GM12878 (cell line): ENCODE data around the gene PXT1. TPM values are rescaled to one million over a fixed set of nuclear protein-coding genes. Genes with fewer than 3 reads are reported as not detected.
A peak's percentile ranks its signal among the peaks of the same experiment; 100 is the strongest.

Source experiments
- ATAC-seq: fragments of 200-7000 bp; cut with Tn5 transposase; 3 replicates; pipeline ENCODE4 v1.9.1; 2020; ENCODE audit warnings: mild to moderate bottlenecking, moderate library complexity
- BruUV-seq: library from RNA; stranded (reverse); fragments of 400-500 nt; replicated peaks from 2 replicates; lab custom pipeline; 2021; lab: Mats Ljungman, UMichigan
- CTCF ChIA-PET: fragments of 300-600 bp; sonication (Branson Sonifier 250); formaldehyde crosslinking; extraction: SDS; loops from one replicate; lab custom pipeline; 2021; ENCODE audit warnings: inconsistent platforms; lab: Yijun Ruan, JAX
- POLR2A ChIA-PET: fragments of 350-600 bp; formaldehyde crosslinking; extraction: SDS; loops from one replicate; lab custom pipeline; 2021; ENCODE audit warnings: inconsistent platforms; lab: Charles Lee
- RAD21 ChIA-PET: fragments of 300-600 bp; sonication (Branson Sonifier 250); formaldehyde crosslinking; loops from one replicate; lab custom pipeline; 2023; ENCODE audit warnings: antibody characterized with exemption; ENCODE audit not compliant: unreplicated experiment; lab: Charles Lee
- SMC1A ChIA-PET: fragments of 300-600 bp; sonication (Branson Sonifier 250); formaldehyde crosslinking; loops from one replicate; lab custom pipeline; 2023; ENCODE audit not compliant: unreplicated experiment, uncharacterized antibody; lab: Charles Lee
- DNase-seq: peaks from one replicate; pipeline ENCODE4 v3.0.0-alpha.2; 2011; ENCODE audit warnings: low read depth, low spot score
- FAIRE-seq: peaks from 3 replicates; lab custom pipeline; 2011; peaks lifted over from hg19 to GRCh38; lab: Jason Lieb, UNC
- H2AFZ ChIP-seq: 2 replicates; pipeline ENCODE4 v1.6.0; 2011; ENCODE audit warnings: low read depth, low read length, control low read depth; ENCODE audit not compliant: control insufficient read depth
- H3K27ac ChIP-seq: 2 replicates; pipeline ENCODE4 v1.5.1; 2011; ENCODE audit warnings: control low read depth; ENCODE audit not compliant: control insufficient read depth, insufficient read depth
- H3K27me3 ChIP-seq, 2 experiments: replicated peaks in 1 of 2; 2 replicates each; pipeline versions ENCODE4 v1.6.0 to v1.6.1; 2011; ENCODE audit warnings: low read length in 1 of 2; ENCODE audit not compliant: control insufficient read depth in 2 of 2, insufficient read depth in 2 of 2
- H3K36me3 ChIP-seq, 2 experiments: 2 replicates each; pipeline ENCODE4 v1.5.1; 2011; ENCODE audit warnings: low read length in 1 of 2; ENCODE audit not compliant: control insufficient read depth in 2 of 2, insufficient read depth in 2 of 2
- H3K4me1 ChIP-seq: 2 replicates; pipeline ENCODE4 v1.6.1; 2011; ENCODE audit warnings: mild to moderate bottlenecking, low read length, moderate library complexity, mixed read lengths; ENCODE audit not compliant: control insufficient read depth, insufficient read depth
- H3K4me2 ChIP-seq: 2 replicates; pipeline ENCODE4 v1.6.0; 2011; ENCODE audit warnings: control low read depth; ENCODE audit not compliant: control insufficient read depth, insufficient read depth
- H3K4me3 ChIP-seq: fragments of 200-600 bp; sonication (generic); 2 replicates; pipeline ENCODE4 v1.5.1; 2016
- H3K79me2 ChIP-seq: 2 replicates; pipeline ENCODE4 v1.6.0; 2011; ENCODE audit warnings: low read length; ENCODE audit not compliant: control insufficient read depth, insufficient read depth
- H3K9ac ChIP-seq: 2 replicates; pipeline ENCODE4 v1.8.0; 2011; ENCODE audit warnings: low read length, control low read depth, mixed read lengths; ENCODE audit not compliant: control insufficient read depth, insufficient read depth
- H3K9me3 ChIP-seq: replicated peaks from 3 replicates; pipeline ENCODE4 v1.5.1; 2011; ENCODE audit warnings: mild to moderate bottlenecking, low read length; ENCODE audit not compliant: control insufficient read depth, insufficient read depth
- H4K20me1 ChIP-seq: 2 replicates; pipeline ENCODE4 v1.6.0; 2011; ENCODE audit not compliant: control insufficient read depth, insufficient read depth
- BACH1 ChIP-seq: fragments of 450-650 bp; IDR thresholded peaks from 2 replicates; pipeline ENCODE4 v1.6.1; 2017; ENCODE audit warnings: mild to moderate bottlenecking, borderline replicate concordance
- DPF2 ChIP-seq: fragments of 450-650 bp; IDR thresholded peaks from 2 replicates; pipeline ENCODE4 v1.6.1; 2017; ENCODE audit warnings: mild to moderate bottlenecking
- EP300 ChIP-seq, 2 experiments: fragments of 150-350 bp in 1 of 2; IDR thresholded peaks; 2 replicates each; pipeline ENCODE4 v1.6.1; 2011 to 2012; ENCODE audit warnings: low read depth in 2 of 2, low read length in 2 of 2, borderline replicate concordance in 1 of 2, improper control_type of control experiment in 1 of 2, inconsistent platforms in 1 of 2; ENCODE audit not compliant: control insufficient read depth in 1 of 2
- GATAD2B ChIP-seq: fragments of 450-650 bp; conservative IDR thresholded peaks from 2 replicates; pipeline ENCODE4 v1.6.1; 2017; ENCODE audit warnings: low read depth, mild to moderate bottlenecking, moderate library complexity
- IRF4 ChIP-seq: IDR thresholded peaks from 2 replicates; pipeline ENCODE4 v1.6.1; 2011; ENCODE audit warnings: low read depth, low read length
- KDM1A ChIP-seq: fragments of 200-600 bp; sonication (generic); IDR thresholded peaks from 2 replicates; pipeline ENCODE4 v1.6.1; 2016; ENCODE audit warnings: borderline replicate concordance
- MYC ChIP-seq: IDR thresholded peaks from 2 replicates; pipeline ENCODE4 v1.6.1; 2011; ENCODE audit warnings: mild to moderate bottlenecking, low read length, moderate library complexity, inconsistent platforms; ENCODE audit not compliant: insufficient read depth, insufficient replicate concordance, insufficient read length, severe bottlenecking
- RUNX3 ChIP-seq: IDR thresholded peaks from 2 replicates; pipeline ENCODE4 v1.6.1; 2012; ENCODE audit warnings: low read length, inconsistent platforms
- SUZ12 ChIP-seq: fragments of 200-600 bp; sonication (generic); IDR thresholded peaks from one replicate; pipeline ENCODE4 v1.6.1; 2018; ENCODE audit warnings: antibody characterized with exemption, mild to moderate bottlenecking; ENCODE audit not compliant: unreplicated experiment
- TAF1 ChIP-seq: IDR thresholded peaks from 2 replicates; pipeline ENCODE4 v1.6.1; 2011; ENCODE audit warnings: mild to moderate bottlenecking, low read depth, low read length, borderline replicate concordance
- TARDBP ChIP-seq: IDR thresholded peaks from 2 replicates; pipeline ENCODE4 v1.6.1; 2016; ENCODE audit warnings: borderline replicate concordance
- TCF3 ChIP-seq: IDR thresholded peaks from 2 replicates; pipeline ENCODE4 v1.6.1; 2012; ENCODE audit warnings: low read depth, mild to moderate bottlenecking, low read length, borderline replicate concordance; ENCODE audit not compliant: insufficient read depth
- TCF7 ChIP-seq: IDR thresholded peaks from 2 replicates; pipeline ENCODE4 v1.6.1; 2014; ENCODE audit warnings: antibody characterized with exemption, borderline replicate concordance
- WRNIP1 ChIP-seq: IDR thresholded peaks from 2 replicates; pipeline ENCODE4 v1.6.1; 2011; ENCODE audit warnings: low read depth, low read length, improper control_type of control experiment, borderline replicate concordance
- ZNF274 ChIP-seq: IDR thresholded peaks from one replicate; pipeline ENCODE4 v1.8.0; 2011; ENCODE audit not compliant: insufficient read length, insufficient read depth
- ZNF622 ChIP-seq: fragments of 450-650 bp; IDR thresholded peaks from 2 replicates; pipeline ENCODE4 v1.6.1; 2017; ENCODE audit warnings: mild to moderate bottlenecking, inconsistent platforms
- WGBS: methylation state at CpG from one replicate; pipeline ENCODE4 v1.1.6; 2016; ENCODE audit warnings: low lambda C conversion rate; ENCODE audit not compliant: insufficient replicate concordance, insufficient coverage; ENCODE audit errors: missing lambda C conversion rate; 5-methylcytosine and 5-hydroxymethylcytosine counted together
- in situ Hi-C: fragments of 300-500 bp; cut with MboI; formaldehyde crosslinking; loops from 9 replicates; pipeline ENCODE4 v1.14.3; 2018; ENCODE audit warnings: mixed read lengths
- intact Hi-C: fragments of 100-400 bp; cut with micrococcal nuclease; formaldehyde crosslinking; loops from one replicate; pipeline ENCODE4 v1.14.2; 2022; ENCODE audit not compliant: unreplicated experiment
- polyA plus RNA-seq, 11 experiments: library from polyadenylated mRNA; depleted of rRNA in 4 of 11; unstranded in 6 of 11; stranded (reverse) in 5 of 11; fragments of >200 nt; fragmentation: Nextera tagmentation in 4 of 11; fragmentation: Illumina TruSeq in 1 of 11; extraction: Ambion mirVana in 4 of 11; extraction: Trizol in 1 of 11; gene quantifications; 1 replicate in 1 of 11; 2 replicates in 10 of 11; pipeline versions ENCODE4 v1.2.1 to v1.2.3, GENCODE V29; 2011 to 2016; ENCODE audit warnings: inconsistent platforms in 2 of 11, missing spikeins in 2 of 11, low read depth in 1 of 11
- total RNA-seq, 4 experiments: library from RNA; depleted of rRNA in 3 of 4; stranded (reverse); fragments of >200 nt in 3 of 4; fragmentation: Illumina TruSeq in 1 of 4; extraction: Trizol in 1 of 4; gene quantifications; 2 replicates each; pipeline versions ENCODE4 v1.2.1 to v1.2.3, GENCODE V29; 2013 to 2021
- TF ChIP-seq, protein P1 (sequence below): fragments of 450-650 bp; conservative IDR thresholded peaks from 2 replicates; pipeline ENCODE4 v1.6.1; 2017; ENCODE audit warnings: mild to moderate bottlenecking, moderate library complexity
- TF ChIP-seq, protein P2 (sequence below): IDR thresholded peaks from 2 replicates; pipeline ENCODE4 v1.6.1; 2011; ENCODE audit warnings: mild to moderate bottlenecking, low read depth, low read length, moderate library complexity; ENCODE audit not compliant: insufficient replicate concordance
- TF ChIP-seq, protein P3 (sequence below): fragments of 150-350 bp; IDR thresholded peaks from 2 replicates; pipeline ENCODE4 v1.6.1; 2014; ENCODE audit warnings: mild to moderate bottlenecking, low read depth, low read length

The PXT1 gene
- total and polyA plus RNA-seq, 10 of the 15 experiments (the other 5 are each of a cell fraction or from before 2014, with no cell fraction given) = 0.27 to 2.9 (median 0.50) TPM

DNA sequence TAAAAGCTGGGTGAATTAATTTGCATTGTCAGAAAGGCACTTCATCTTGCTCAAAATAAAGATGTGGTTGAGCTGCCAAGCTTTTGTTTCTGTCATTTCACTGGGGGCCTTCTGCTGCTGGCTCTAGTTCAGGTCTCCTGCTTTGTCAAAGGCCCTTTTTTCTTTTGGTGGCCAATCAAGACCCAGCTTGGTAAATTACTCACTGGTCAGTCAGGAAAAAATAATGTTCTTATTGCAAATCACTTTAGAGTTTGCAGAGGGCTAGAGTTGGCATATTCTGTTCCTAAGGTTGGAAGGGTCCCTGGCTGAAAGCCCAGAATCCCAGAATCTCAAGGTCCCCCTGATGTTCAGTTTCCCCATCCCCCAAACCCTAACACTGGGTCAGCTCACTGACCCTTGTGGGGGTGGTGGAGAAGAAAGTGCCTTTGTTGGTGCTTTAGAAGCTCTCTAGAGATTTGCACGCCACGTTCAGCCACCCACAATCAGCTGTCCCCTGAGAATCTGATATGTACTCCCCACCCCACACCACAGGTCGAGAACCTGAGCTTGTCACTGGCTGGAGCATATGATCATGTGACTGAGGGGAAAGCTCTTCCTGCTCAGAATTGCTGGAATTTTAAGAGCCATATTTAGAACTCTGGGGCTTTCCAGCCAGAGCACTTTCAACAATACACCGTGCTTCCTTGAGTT, 84.3 kb downstream of the PXT1 start:
- Histone ChIP-seq H3K27me3 (no peaks in the 10 kb centered on the region), H3K36me3 (no peaks in the 10 kb centered on the region), H3K4me3 (no peak overlapping the region), H3K9ac (no peak overlapping the region), H3K4me2 (peak overlapping the region; percentile 36), H3K9me3 (no peaks in the 10 kb centered on the region), H3K79me2 (no peaks in the 10 kb centered on the region), H3K27ac (peak overlapping the region; percentile 40), H3K4me1 (peaks cover 26% of the 10 kb centered on the region), H4K20me1 (no peaks in the 10 kb centered on the region), H2AFZ (peak overlapping the region; percentile 86)
- no TSS peak for BruUV-seq
- intact Hi-C loops (loop anchor here (5.0 kb wide), 1 partner anchor 161 kb away; the partner anchor contains the start of gene BRPF3), in situ Hi-C loops (loop anchor here (5.0 kb wide), 1 partner anchor 236 kb away; no protein-coding TSS in a partner anchor)
- ATAC-seq (peak; percentile 73), FAIRE-seq (no peak), DNase-seq (peak; percentile 75)
- CTCF ChIA-PET = interaction anchor here (0.6 to 17.3 kb wide), 29 partner anchors 16 to 614 kb away, joined by 3 to 483 read pairs (median 5); partner anchors contain the start of genes BNIP5, BRPF3, MAPK13 and MAPK14
- SMC1A ChIA-PET = interaction anchor here (0.6 to 19.6 kb wide), 33 partner anchors 9 to 402 kb away, joined by 3 to 386 read pairs (median 5); partner anchors contain the start of genes BNIP5, BRPF3, MAPK13 and MAPK14
- RAD21 ChIA-PET = interaction anchor here (0.6 to 11.7 kb wide), 53 partner anchors 10 to 803 kb away, joined by 3 to 311 read pairs (median 5); partner anchors contain the start of genes BNIP5, BRPF3, ETV7 and MAPK13
- WGBS = 0% methylated on average over 4 of the region's 4 CpGs
- POLR2A ChIA-PET = interaction anchor here (0.5 to 4.5 kb wide), 25 partner anchors 8 to 1948 kb away, joined by 3 to 44 read pairs (median 4); partner anchors contain the start of genes BNIP5 and MAPK14
- TF ChIP-seq TARDBP (no peak), TCF3 (no peak), ZNF622 (no peak), EP300 (IDR thresholded peaks at IDR 0.05; ENCODE audit: borderline replicate concordance in 1 of 2, control insufficient read depth in 1 of 2, low read depth in 2 of 2, low read length in 2 of 2) (peak; percentile 71 to 91), TAF1 (no peak), GATAD2B (peak; percentile 55; the same call in 1 of the 2 replicates), MYC (no peak), BACH1 (peak; percentile 18; the same call in 1 of the 2 replicates), RUNX3 (peak; percentile 81), WRNIP1 (no peak), ZNF274 (no peak), IRF4 (no peak; the same call in 1 of the 2 replicates), TCF7 (no peak), DPF2 (peak; percentile 92), SUZ12 (no peak), KDM1A (no peak)
- TF ChIP-seq, protein P1, sequence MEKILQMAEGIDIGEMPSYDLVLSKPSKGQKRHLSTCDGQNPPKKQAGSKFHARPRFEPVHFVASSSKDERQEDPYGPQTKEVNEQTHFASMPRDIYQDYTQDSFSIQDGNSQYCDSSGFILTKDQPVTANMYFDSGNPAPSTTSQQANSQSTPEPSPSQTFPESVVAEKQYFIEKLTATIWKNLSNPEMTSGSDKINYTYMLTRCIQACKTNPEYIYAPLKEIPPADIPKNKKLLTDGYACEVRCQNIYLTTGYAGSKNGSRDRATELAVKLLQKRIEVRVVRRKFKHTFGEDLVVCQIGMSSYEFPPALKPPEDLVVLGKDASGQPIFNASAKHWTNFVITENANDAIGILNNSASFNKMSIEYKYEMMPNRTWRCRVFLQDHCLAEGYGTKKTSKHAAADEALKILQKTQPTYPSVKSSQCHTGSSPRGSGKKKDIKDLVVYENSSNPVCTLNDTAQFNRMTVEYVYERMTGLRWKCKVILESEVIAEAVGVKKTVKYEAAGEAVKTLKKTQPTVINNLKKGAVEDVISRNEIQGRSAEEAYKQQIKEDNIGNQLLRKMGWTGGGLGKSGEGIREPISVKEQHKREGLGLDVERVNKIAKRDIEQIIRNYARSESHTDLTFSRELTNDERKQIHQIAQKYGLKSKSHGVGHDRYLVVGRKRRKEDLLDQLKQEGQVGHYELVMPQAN = peak; percentile 49; the same call in 1 of the 2 replicates
- TF ChIP-seq, protein P2, sequence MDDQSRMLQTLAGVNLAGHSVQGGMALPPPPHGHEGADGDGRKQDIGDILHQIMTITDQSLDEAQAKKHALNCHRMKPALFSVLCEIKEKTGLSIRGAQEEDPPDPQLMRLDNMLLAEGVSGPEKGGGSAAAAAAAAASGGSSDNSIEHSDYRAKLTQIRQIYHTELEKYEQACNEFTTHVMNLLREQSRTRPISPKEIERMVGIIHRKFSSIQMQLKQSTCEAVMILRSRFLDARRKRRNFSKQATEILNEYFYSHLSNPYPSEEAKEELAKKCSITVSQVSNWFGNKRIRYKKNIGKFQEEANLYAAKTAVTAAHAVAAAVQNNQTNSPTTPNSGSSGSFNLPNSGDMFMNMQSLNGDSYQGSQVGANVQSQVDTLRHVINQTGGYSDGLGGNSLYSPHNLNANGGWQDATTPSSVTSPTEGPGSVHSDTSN = peak; percentile 85
- TF ChIP-seq, protein P3, sequence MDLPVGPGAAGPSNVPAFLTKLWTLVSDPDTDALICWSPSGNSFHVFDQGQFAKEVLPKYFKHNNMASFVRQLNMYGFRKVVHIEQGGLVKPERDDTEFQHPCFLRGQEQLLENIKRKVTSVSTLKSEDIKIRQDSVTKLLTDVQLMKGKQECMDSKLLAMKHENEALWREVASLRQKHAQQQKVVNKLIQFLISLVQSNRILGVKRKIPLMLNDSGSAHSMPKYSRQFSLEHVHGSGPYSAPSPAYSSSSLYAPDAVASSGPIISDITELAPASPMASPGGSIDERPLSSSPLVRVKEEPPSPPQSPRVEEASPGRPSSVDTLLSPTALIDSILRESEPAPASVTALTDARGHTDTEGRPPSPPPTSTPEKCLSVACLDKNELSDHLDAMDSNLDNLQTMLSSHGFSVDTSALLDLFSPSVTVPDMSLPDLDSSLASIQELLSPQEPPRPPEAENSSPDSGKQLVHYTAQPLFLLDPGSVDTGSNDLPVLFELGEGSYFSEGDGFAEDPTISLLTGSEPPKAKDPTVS = no peak
